ENCODE measurements around the gene KLHDC7B.
"Not testable (repeated sequence)": the region's sequence is repeated elsewhere in the genome, so short reads cannot be mapped to it uniquely, and the experiment has no call there.

The KLHDC7B gene

GRCh38 chr22:50529897-50530579, 15.7 kb upstream of the KLHDC7B start, which contains the start of gene TYMP:
Gene TYMP (minus strand): TSS chr22:50530012. CDS start chr22:50529709, 303 bp downstream.
- DNase-seq (ENCODE audit: low spot score), result peak; percentile 85

GRCh38 chr22:50530580-50530876, 15.2 kb upstream of the KLHDC7B start:
- DNase-seq (ENCODE audit: low spot score), result no peak

GRCh38 chr22:50530877-50531545, 14.7 kb upstream of the KLHDC7B start:
- DNase-seq (ENCODE audit: low spot score), result peak; percentile 76

GRCh38 chr22:50531546-50531961, 14.1 kb upstream of the KLHDC7B start:
- no peak for DNase-seq (ENCODE audit: low spot score)

- DNase-seq (ENCODE audit: low spot score), result peak; percentile 84
Measured at GRCh38 chr22:50531962-50532674, 13.6 kb upstream of the KLHDC7B start.

- no peak for DNase-seq (ENCODE audit: low spot score)
Measured at GRCh38 chr22:50532824-50533796, 12.6 kb upstream of the KLHDC7B start.

- not testable (repeated sequence) for DNase-seq (ENCODE audit: low spot score)
Measured at GRCh38 chr22:50533856-50534711, 11.6 kb upstream of the KLHDC7B start.

GRCh38 chr22:50535113-50535512, 10.6 kb upstream of the KLHDC7B start:
- DNase-seq (ENCODE audit: low spot score), result no peak

- no peak for DNase-seq (ENCODE audit: low spot score)
Measured at GRCh38 chr22:50536226-50536625, 9.5 kb upstream of the KLHDC7B start.

- no peak for DNase-seq (ENCODE audit: low spot score)
Measured at GRCh38 chr22:50537765-50538164, 7.9 kb upstream of the KLHDC7B start.

GRCh38 chr22:50540381-50540780, 5.3 kb upstream of the KLHDC7B start:
- no peak for DNase-seq (ENCODE audit: low spot score)

GRCh38 chr22:50541667-50542026, 4.1 kb upstream of the KLHDC7B start:
- DNase-seq (ENCODE audit: low spot score), result not testable (repeated sequence)

GRCh38 chr22:50542416-50542927, 3.2 kb upstream of the KLHDC7B start:
- DNase-seq (ENCODE audit: low spot score), result no peak

GRCh38 chr22:50544078-50544745, 1.5 kb upstream of the KLHDC7B start:
- DNase-seq (ENCODE audit: low spot score), result no peak

GRCh38 chr22:50544746-50545253, 899 bp upstream of the KLHDC7B start:
- DNase-seq (ENCODE audit: low spot score), result no peak

- DNase-seq (ENCODE audit: low spot score), result no peak
Measured at GRCh38 chr22:50546326-50547262, 895 bp downstream of the KLHDC7B start.

GRCh38 chr22:50547263-50547985, 1.7 kb downstream of the KLHDC7B start:
- DNase-seq (ENCODE audit: low spot score), result no peak

Measured in left forelimb (tissue), 1 donor.